Measurements from ENCODE around the gene LCE1A.

GRCh38 chr1:152842556-152842955 lies 15.3 kb downstream of the LCE1A start, which contains the start of gene LCE6A:
- TF ChIP-seq TCF4 (CRISPR knock-in tag; IDR thresholded peaks at IDR 0.05; ENCODE audit: borderline replicate concordance) (no peak), SNAI2 (CRISPR knock-in tag; IDR thresholded peaks at IDR 0.05) (no peak), PATZ1 (CRISPR knock-in tag; IDR thresholded peaks at IDR 0.05; ENCODE audit: borderline replicate concordance) (no peak), ISL1 (CRISPR knock-in tag; IDR thresholded peaks at IDR 0.05) (no peak), ZNF70 (CRISPR knock-in tag; IDR thresholded peaks at IDR 0.05) (no peak), RARB (CRISPR knock-in tag; IDR thresholded peaks at IDR 0.05) (no peak), ESRRG (CRISPR knock-in tag; IDR thresholded peaks at IDR 0.05) (no peak), GLIS3 (CRISPR knock-in tag; IDR thresholded peaks at IDR 0.05) (no peak), CREB5 (CRISPR knock-in tag; IDR thresholded peaks at IDR 0.05; ENCODE audit: low read depth) (no peak), ZNF565 (CRISPR knock-in tag; conservative IDR thresholded peaks at IDR 0.05; ENCODE audit: low read depth) (no peak), ZFP3 (CRISPR knock-in tag; IDR thresholded peaks at IDR 0.05) (no peak)

Measured in SK-N-SH treated with all-trans-retinoic acid at 6 μM for 48 hours (cell line).